Activated CD8-positive, alpha-beta T cell treated with anti-CD3 and anti-CD28 coated beads for 36 hours (primary cell): ENCODE results near the gene LUC7L. TPM values are rescaled to one million over a fixed set of nuclear protein-coding genes. Genes with fewer than 3 reads are reported as not detected.

ENCODE experiments used
- ATAC-seq: fragments of 200-7000 bp; cut with Tn5 transposase; one replicate; pipeline ENCODE4 v1.10.0; 2021; ENCODE audit warnings: mild to moderate bottlenecking, moderate library complexity
- CTCF ChIA-PET: fragments of 350-600 bp; sonication (Branson Sonifier 250); formaldehyde crosslinking; loops from one replicate; lab custom pipeline; 2021; ENCODE audit warnings: antibody characterized with exemption; lab: Charles Lee
- POLR2A ChIA-PET: fragments of 350-600 bp; sonication (Branson Sonifier 250); formaldehyde crosslinking; loops from one replicate; lab custom pipeline; 2021; ENCODE audit warnings: antibody characterized with exemption; lab: Charles Lee
- DNase-seq: peaks from one replicate; pipeline ENCODE4 v3.0.0-alpha.2; 2020
- H3K27ac Mint-ChIP-seq: one replicate; pipeline ENCODE4 v1.8.0; 2021; ENCODE audit warnings: mild to moderate bottlenecking, mixed read lengths
- H3K27me3 Mint-ChIP-seq: one replicate; pipeline ENCODE4 v1.8.0; 2021; ENCODE audit warnings: mixed read lengths
- H3K36me3 Mint-ChIP-seq: one replicate; pipeline ENCODE4 v1.8.0; 2021; ENCODE audit warnings: low read depth, mixed read lengths
- H3K4me1 Mint-ChIP-seq: one replicate; pipeline ENCODE4 v1.8.0; 2021; ENCODE audit warnings: low read depth, mixed read lengths
- H3K4me3 Mint-ChIP-seq: one replicate; pipeline ENCODE4 v1.8.0; 2021; ENCODE audit warnings: mild to moderate bottlenecking, moderate library complexity, mixed read lengths
- H3K9me3 Mint-ChIP-seq: one replicate; pipeline ENCODE4 v1.8.0; 2021; ENCODE audit warnings: mixed read lengths
- intact Hi-C: fragments of 100-400 bp; cut with micrococcal nuclease; formaldehyde crosslinking; loops from one replicate; pipeline ENCODE4 v1.10.0; 2022
- total RNA-seq, 2 experiments: library from RNA; stranded (reverse); gene quantifications; one replicate each; pipeline ENCODE4 v1.2.3, GENCODE V29; 2021
- TF ChIP-seq, protein P1 (sequence below): fragments of 200-600 bp; IDR thresholded peaks from one replicate; pipeline ENCODE4 v1.8.0; 2022; ENCODE audit warnings: antibody characterized with exemption, mild to moderate bottlenecking

The LUC7L gene
- total RNA-seq, 2 experiments from 2014 or later, result 68.0 to 72.8 TPM

DNA sequence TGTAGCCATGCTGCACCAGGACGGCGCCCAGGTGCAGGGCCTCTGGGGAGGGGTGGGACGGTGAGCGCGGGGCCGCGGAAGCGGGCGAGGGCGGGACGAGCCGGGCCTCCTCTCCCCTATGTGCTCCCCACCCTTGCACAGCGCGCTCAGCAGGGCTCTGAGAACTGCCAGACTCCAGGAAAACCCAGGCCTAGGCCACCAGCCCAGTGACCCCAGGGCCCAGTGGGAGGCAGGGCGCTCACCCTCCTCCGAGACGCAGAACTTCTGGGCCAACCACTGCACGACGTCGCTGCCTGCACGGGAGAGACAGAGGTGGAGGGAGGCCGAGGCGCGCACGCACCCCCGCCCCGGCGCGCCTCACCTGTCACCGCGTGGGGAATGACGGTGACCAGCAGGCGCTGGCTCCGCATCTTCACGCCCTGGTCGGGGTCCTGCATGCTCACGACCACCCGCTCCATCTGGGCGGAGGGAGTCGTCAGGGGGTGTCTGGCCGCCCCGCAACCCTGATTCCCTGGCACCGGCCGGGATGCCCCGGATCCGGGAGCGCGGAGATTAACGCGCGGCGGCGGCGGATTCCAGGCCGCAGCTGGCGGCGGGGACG is 45.9 kb upstream of the LUC7L start:
- ChIA-PET POLR2A (no interaction called here), CTCF (no interaction called here)

DNA sequence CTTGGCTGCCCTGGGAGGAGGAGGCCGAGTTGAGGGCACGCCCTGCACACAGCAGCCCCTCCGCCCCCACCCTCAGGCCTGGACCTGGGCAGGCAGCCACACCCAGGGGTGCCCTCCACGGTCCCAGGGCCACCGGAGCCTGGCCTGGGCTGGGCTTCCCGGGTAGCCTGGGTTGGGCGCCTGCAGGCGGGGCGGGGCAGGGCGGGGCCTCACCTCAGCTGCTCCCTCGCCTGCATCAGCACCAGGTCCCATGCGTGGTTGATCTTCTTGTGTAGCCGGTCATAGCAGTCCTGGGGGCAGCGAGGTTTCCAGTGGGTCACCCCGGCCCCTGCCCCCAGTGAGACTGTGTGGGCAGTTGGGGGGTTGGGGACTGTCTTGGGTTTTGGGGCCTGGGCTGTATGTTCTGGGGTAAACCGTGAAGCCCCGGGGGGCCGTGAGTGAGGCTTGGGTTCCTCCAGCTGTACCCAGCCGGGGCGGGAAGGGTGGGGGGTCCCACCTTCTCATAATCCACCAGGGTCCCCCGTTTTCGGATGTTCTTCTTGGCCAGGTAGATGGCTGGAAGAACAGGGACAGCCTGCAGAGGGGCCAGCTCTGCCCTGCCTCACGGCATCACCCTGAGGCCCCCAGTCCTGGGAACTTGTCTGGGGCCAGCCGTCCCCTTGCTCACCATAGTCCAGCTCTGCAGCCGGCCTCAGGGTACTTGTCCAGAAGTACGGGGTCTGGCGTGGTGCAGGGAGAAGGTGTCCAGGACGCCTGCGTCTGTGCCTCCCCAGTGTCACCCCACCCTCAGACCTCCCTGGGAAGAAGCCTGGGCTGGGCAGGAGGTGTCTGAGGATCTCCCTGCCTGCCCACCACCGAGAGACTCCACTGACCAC is 44.5 kb upstream of the LUC7L start:
- intact Hi-C loops, result no loop called here
- POLR2A ChIA-PET, result no interaction called here
- no peak overlapping the region for H3K27ac Mint-ChIP-seq
- H3K27me3 Mint-ChIP-seq, result peaks cover 18% of the 10 kb centered on the region
- H3K4me3 Mint-ChIP-seq, result no peak overlapping the region
- ATAC-seq (no peak), DNase-seq (no peak)
- no peaks in the 10 kb centered on the region for H3K36me3 Mint-ChIP-seq
- TF ChIP-seq, protein P1, sequence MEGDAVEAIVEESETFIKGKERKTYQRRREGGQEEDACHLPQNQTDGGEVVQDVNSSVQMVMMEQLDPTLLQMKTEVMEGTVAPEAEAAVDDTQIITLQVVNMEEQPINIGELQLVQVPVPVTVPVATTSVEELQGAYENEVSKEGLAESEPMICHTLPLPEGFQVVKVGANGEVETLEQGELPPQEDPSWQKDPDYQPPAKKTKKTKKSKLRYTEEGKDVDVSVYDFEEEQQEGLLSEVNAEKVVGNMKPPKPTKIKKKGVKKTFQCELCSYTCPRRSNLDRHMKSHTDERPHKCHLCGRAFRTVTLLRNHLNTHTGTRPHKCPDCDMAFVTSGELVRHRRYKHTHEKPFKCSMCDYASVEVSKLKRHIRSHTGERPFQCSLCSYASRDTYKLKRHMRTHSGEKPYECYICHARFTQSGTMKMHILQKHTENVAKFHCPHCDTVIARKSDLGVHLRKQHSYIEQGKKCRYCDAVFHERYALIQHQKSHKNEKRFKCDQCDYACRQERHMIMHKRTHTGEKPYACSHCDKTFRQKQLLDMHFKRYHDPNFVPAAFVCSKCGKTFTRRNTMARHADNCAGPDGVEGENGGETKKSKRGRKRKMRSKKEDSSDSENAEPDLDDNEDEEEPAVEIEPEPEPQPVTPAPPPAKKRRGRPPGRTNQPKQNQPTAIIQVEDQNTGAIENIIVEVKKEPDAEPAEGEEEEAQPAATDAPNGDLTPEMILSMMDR, result no peak
- H3K4me1 Mint-ChIP-seq, result peaks cover 4% of the 10 kb centered on the region
- H3K9me3 Mint-ChIP-seq, result no peaks in the 10 kb centered on the region
- CTCF ChIA-PET, result no interaction called here

More for the DNA sequence above, 45.9 kb upstream of the LUC7L start:
- ATAC-seq (peak; percentile 24), DNase-seq (peak; percentile 19)
- intact Hi-C loops, result no loop called here
- Mint-ChIP-seq H3K9me3 (no peaks in the 10 kb centered on the region), H3K36me3 (no peaks in the 10 kb centered on the region), H3K4me3 (peak overlapping the region; percentile 21), H3K4me1 (peaks cover 8% of the 10 kb centered on the region), H3K27ac (no peak overlapping the region), H3K27me3 (peaks cover 21% of the 10 kb centered on the region)
- TF ChIP-seq, protein P1, result no peak

DNA sequence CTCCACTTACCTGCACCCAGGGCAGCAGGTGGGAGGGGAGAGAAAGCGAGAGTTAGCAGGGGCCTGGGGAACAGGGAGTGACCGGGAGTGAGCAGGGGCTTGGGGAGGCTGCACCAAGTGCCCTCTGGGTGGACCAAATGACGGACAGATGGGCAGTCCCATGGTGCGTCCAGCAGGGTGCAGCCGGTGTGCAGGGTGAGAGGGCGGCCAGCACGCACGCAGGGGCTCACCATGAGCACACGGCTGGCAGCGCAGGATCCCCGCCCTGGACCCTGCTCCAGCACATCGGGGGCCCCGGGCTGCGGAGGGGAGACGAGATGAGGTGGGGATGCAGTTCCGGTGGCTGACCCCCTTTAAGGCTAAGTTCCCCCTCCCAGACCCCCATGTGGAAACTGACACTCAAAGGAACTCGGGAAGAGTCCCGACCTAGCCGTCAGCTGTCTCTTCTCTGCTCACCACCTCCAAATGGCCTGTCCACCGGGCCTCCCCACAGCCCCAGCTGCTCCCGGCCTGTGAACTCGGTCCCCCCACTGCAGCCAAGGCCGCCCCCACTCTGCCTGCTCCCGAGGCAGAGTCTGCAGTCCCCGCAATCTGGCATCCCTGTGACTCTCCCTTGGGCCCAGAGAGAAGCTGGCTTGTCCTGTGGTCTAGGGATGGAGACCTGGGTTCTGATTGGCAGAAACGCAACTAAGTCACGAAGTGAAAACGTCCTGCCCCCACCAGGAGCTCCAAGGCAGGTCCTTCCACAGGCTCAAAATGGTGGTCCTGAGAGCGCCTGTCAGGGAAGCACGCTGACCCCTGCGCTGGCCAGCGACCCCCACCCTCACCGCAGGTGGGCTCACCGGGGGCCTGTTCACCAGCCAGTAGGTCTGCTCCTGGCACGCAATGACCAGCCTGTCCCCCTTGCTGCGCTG is 43.6 kb upstream of the LUC7L start:
- Mint-ChIP-seq H3K36me3 (no peaks in the 10 kb centered on the region), H3K9me3 (no peaks in the 10 kb centered on the region), H3K4me1 (peaks cover 3% of the 10 kb centered on the region), H3K27me3 (peaks cover 18% of the 10 kb centered on the region), H3K4me3 (no peak overlapping the region), H3K27ac (no peak overlapping the region)
- TF ChIP-seq, protein P1, result no peak
- intact Hi-C loops, result no loop called here
- ChIA-PET POLR2A (no interaction called here), CTCF (no interaction called here)
- ATAC-seq (no peak), DNase-seq (no peak)

DNA sequence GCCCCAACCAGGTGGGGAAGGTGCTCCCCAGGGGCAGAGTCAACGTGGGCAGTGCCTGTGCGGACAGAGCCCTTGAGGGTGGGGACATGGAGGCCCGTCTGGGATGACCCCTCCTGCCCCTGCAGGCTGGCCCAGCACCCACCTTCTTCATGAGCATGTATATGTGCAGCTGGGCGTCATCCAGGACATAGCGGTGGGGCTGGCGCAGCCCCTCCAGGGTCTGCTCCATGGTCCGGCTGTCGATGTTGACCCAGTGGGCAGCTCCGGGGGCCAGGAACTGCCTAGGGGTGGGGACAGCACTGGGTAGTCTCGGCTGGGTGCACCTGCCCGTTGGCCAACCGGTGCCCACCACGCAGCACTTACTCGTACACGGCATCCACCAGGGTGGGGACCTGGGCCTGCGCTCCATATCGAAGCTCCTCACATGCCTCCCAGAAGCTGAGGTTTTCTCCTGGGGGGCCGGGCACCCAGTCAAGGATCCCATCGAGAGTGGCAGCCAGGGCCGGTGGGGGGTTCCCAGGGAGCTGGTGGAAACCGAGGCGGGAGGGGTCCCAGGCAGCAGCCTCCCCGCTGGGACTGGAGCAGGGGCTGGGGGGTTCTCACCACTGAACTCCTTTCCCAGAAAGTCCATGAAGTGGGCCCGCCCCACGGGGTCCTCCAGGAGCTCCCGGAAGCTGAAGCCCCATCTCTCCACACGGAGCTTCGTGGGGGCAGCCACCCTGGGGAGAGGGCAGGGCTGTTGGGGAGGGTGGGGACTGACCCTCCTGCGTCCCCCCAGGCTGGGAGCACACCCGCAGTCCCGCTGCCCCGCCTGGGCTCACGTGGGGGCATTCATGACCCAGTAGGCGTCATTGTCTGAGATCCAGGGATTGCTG is 41.4 kb upstream of the LUC7L start:
- H3K36me3 Mint-ChIP-seq, result no peaks in the 10 kb centered on the region
- H3K9me3 Mint-ChIP-seq, result no peaks in the 10 kb centered on the region
- peaks cover 11% of the 10 kb centered on the region for H3K27me3 Mint-ChIP-seq
- intact Hi-C loops, result no loop called here
- ChIA-PET CTCF (no interaction called here), POLR2A (no interaction called here)
- no peak for ATAC-seq
- TF ChIP-seq, protein P1, result no peak
- DNase-seq, result no peak
- no peaks in the 10 kb centered on the region for H3K4me1 Mint-ChIP-seq
- no peak overlapping the region for H3K4me3 Mint-ChIP-seq
- no peak overlapping the region for H3K27ac Mint-ChIP-seq
